ENCODE measurements around the gene SGTA. TPM values are rescaled to one million over a fixed set of nuclear protein-coding genes. Genes with fewer than 3 reads are reported as not detected.
A peak's percentile ranks its signal among the peaks of the same experiment; 100 is the strongest.

SGTA gene
- total RNA-seq, 1 donor: 39.4 TPM

GRCh38 chr19:2770055-2771013 lies 12.7 kb downstream of the SGTA start:
- TF ChIP-seq CTCF (IDR thresholded peaks at IDR 0.05; ENCODE audit: insufficient read depth, low read length): no peak
- DNase-seq (ENCODE audit: low read depth): peak; percentile 63
- no peak overlapping the region for H3K4me3 ChIP-seq (ENCODE audit: low read depth, low read length)

- no peak for DNase-seq (ENCODE audit: low read depth)
- TF ChIP-seq CTCF (IDR thresholded peaks at IDR 0.05; ENCODE audit: insufficient read depth, low read length): no peak
- no peak overlapping the region for H3K4me3 ChIP-seq (ENCODE audit: low read depth, low read length)
Measured at GRCh38 chr19:2769218-2769617, 13.9 kb downstream of the SGTA start.

GRCh38 chr19:2768365-2769132 lies 14.5 kb downstream of the SGTA start:
- no peak for DNase-seq (ENCODE audit: low read depth)
- no peak for TF ChIP-seq CTCF (IDR thresholded peaks at IDR 0.05; ENCODE audit: insufficient read depth, low read length)
- H3K4me3 ChIP-seq (ENCODE audit: low read depth, low read length): no peak overlapping the region

GRCh38 chr19:2767688-2768087 lies 15.4 kb downstream of the SGTA start:
- H3K4me3 ChIP-seq (ENCODE audit: low read depth, low read length): no peak overlapping the region
- no peak for TF ChIP-seq CTCF (IDR thresholded peaks at IDR 0.05; ENCODE audit: insufficient read depth, low read length)
- DNase-seq (ENCODE audit: low read depth): no peak

GRCh38 chr19:2766594-2767372 lies 16.3 kb downstream of the SGTA start:
- no peak for TF ChIP-seq CTCF (IDR thresholded peaks at IDR 0.05; ENCODE audit: insufficient read depth, low read length)
- DNase-seq (ENCODE audit: low read depth): no peak
- no peak overlapping the region for H3K4me3 ChIP-seq (ENCODE audit: low read depth, low read length)

- DNase-seq (ENCODE audit: low read depth): no peak
- H3K4me3 ChIP-seq (ENCODE audit: low read depth, low read length): no peak overlapping the region
- no peak for TF ChIP-seq CTCF (IDR thresholded peaks at IDR 0.05; ENCODE audit: insufficient read depth, low read length)
Measured at GRCh38 chr19:2765376-2765775, 17.7 kb downstream of the SGTA start.
